Sigmoid colon (tissue), 7 donors: Measurements from ENCODE around the gene ACTA2. TPM values are rescaled to one million over a fixed set of nuclear protein-coding genes. Genes with fewer than 3 reads are reported as not detected.

Experiments
- DNase-seq: peaks from one replicate; pipeline ENCODE4 v3.0.0-alpha.2; 2019
- H3K27ac ChIP-seq, 4 donors: fragments of 200-600 bp; sonication (generic); one replicate each; pipeline ENCODE4 v1.5.1; 2016 to 2019; ENCODE audit warnings: mild to moderate bottlenecking in 1 of 4
- H3K27me3 ChIP-seq, 3 donors: fragments of 200-600 bp; sonication (generic); one replicate each; pipeline ENCODE4 v1.5.1; 2019; ENCODE audit warnings: mild to moderate bottlenecking in 1 of 3
- H3K36me3 ChIP-seq, 4 donors: fragments of 200-600 bp; sonication (generic); one replicate each; pipeline ENCODE4 v1.5.1; 2016 to 2019
- H3K4me1 ChIP-seq, 4 donors: fragments of 200-600 bp; sonication (generic); one replicate each; pipeline ENCODE4 v1.5.1; 2017 to 2019
- H3K4me3 ChIP-seq, 4 donors: fragments of 200-600 bp; sonication (generic); one replicate each; pipeline ENCODE4 v1.5.1; 2017 to 2019; ENCODE audit warnings: mild to moderate bottlenecking in 2 of 4, moderate library complexity in 1 of 4
- H3K9me3 ChIP-seq, 4 donors: fragments of 200-600 bp in 3 of 4; sonication (generic) in 3 of 4; one replicate each; pipeline versions ENCODE4 v1.5.1 to v1.6.1; 2013 to 2019
- CTCF ChIP-seq, 4 experiments: fragments of 450-650 bp in 3 of 4; fragments of 200-600 bp in 1 of 4; IDR thresholded peaks; one replicate each; pipeline ENCODE4 v1.5.1; 2016 to 2019; ENCODE audit warnings: antibody characterized with exemption in 4 of 4, mild to moderate bottlenecking in 3 of 4, moderate library complexity in 2 of 4
- EP300 ChIP-seq, 4 donors: sonication (generic); formaldehyde crosslinking; IDR thresholded peaks; one replicate each; pipeline ENCODE4 v1.6.1; 2017; ENCODE audit warnings: antibody characterized with exemption in 4 of 4
- POLR2A ChIP-seq, 2 donors: fragments of 450-650 bp; IDR thresholded peaks; one replicate each; pipeline ENCODE4 v1.6.1; 2016; ENCODE audit warnings: antibody characterized with exemption in 2 of 2, mild to moderate bottlenecking in 2 of 2, moderate library complexity in 2 of 2
- POLR2AphosphoS5 ChIP-seq, 4 donors: sonication (generic); formaldehyde crosslinking; IDR thresholded peaks; one replicate each; pipeline ENCODE4 v1.6.1; 2017; ENCODE audit warnings: antibody characterized with exemption in 4 of 4
- WGBS, 2 donors: extraction: QIAGEN DNeasy Blood & Tissue Kit; methylation state at CpG; one replicate each; pipeline ENCODE4 v1.1.7; 2013; 5-methylcytosine and 5-hydroxymethylcytosine counted together
- intact Hi-C: fragments of 100-400 bp; cut with DNase I; formaldehyde crosslinking; loops from one replicate; pipeline ENCODE4 v1.15.1; 2023
- polyA plus RNA-seq, 3 donors: library from polyadenylated mRNA; stranded (reverse); fragments of 200-250 nt; gene quantifications; one replicate each; pipeline ENCODE4 v1.2.3, GENCODE V29; 2013
- total RNA-seq, 4 donors: library from RNA; depleted of rRNA; stranded (reverse); fragments of >200 nt; gene quantifications; one replicate each; pipeline ENCODE4 v1.1.0, GENCODE V29; 2016
- donor health status: healthy with polysubstance abuse.
- donor health status: Bipolar disorder and iron deficiency.
- donor health status: healthy.

The ACTA2 gene
- total and polyA plus RNA-seq, 7 donors: 43.7 to 5,444 (median 2,072) TPM

DNA sequence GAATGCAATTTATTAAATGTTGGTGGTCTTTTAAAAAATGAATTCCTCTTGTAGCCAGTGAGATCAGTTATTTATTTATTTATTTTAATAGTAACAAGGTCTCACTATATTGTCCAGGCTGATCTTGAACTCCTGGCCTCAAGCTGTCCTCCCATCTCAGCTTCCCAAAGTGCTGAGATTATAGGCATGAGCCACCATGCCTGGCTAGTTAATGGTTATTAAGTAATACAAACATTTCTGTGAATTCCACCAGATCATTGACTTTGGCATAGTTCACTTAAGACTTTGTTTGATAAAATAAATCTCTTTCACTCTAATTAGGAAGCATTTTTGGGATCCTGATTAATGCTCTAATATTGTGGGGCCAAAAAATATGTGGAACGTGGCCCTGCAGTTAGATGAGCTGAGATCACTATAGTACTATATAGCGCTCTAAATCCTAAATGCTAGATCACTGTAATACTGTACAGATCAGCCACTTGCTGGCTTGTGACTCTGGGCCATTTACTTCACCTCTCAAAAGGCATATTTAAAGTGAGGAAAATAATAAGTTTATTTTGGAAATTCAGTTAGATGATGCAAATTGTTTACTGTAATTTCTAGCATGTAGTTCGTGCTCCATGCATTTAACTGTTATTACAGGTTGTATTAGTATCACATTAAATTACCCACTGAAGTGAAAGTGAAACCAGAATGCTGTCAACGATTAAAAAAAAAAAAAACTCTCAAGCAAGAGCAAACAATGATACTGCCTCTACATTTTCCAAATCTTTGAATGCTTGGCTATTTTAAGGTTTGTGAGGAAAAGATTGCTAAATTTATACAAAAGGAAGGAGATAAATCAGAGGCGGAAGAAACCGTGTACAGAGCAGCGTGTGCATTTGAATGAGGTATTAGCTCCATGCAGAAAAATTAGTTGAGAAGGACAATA is 22.1 kb upstream of the ACTA2 start:
- TF ChIP-seq EP300 (IDR thresholded peaks at IDR 0.05): no peak
- TF ChIP-seq POLR2A (IDR thresholded peaks at IDR 0.05): no peak
- peak in 3 of 4 donors; percentile 3 to 34 (median 14) for TF ChIP-seq POLR2AphosphoS5 (IDR thresholded peaks at IDR 0.05)
- TF ChIP-seq CTCF (IDR thresholded peaks at IDR 0.05): no peak
- 18 to 20% methylated on average over 7 of the region's 7 CpGs for WGBS, 2 donors
- intact Hi-C loops: no loop called here
- no peaks in the 10 kb centered on the region for H3K36me3 ChIP-seq
- peak overlapping the region; percentile 36 to 51 (median 42) for H3K4me3 ChIP-seq
- no peaks in the 10 kb centered on the region for H3K27me3 ChIP-seq
- DNase-seq: no peak
- H3K9me3 ChIP-seq: no peaks in the 10 kb centered on the region
- H3K27ac ChIP-seq: peak overlapping the region; percentile 67 to 85 (median 74)
- peaks cover 0 to 63% (median 53%) of the 10 kb centered on the region in 4 donors for H3K4me1 ChIP-seq

- no peak for DNase-seq
- Histone ChIP-seq H3K36me3 (no peaks in the 10 kb centered on the region), H3K27me3 (no peaks in the 10 kb centered on the region), H3K27ac (peak overlapping the region; percentile 67 to 85 (median 74)), H3K4me1 (peaks cover 0 to 61% (median 48%) of the 10 kb centered on the region in 4 donors), H3K9me3 (no peaks in the 10 kb centered on the region), H3K4me3 (no peak overlapping the region)
- intact Hi-C loops: no loop called here
- no peak for TF ChIP-seq POLR2A (IDR thresholded peaks at IDR 0.05)
- TF ChIP-seq CTCF (IDR thresholded peaks at IDR 0.05): no peak
- TF ChIP-seq EP300 (IDR thresholded peaks at IDR 0.05): peak in 1 of 4 donors; percentile 23
- TF ChIP-seq POLR2AphosphoS5 (IDR thresholded peaks at IDR 0.05): peak in 3 of 4 donors; percentile 26 to 48 (median 30)
- 83 to 88% methylated on average over 3 of the region's 3 CpGs for WGBS, 2 donors
These were observed 21.4 kb upstream of the ACTA2 start for GRCh38 chr10:88974012-88974411.

GRCh38 chr10:88971221-88972061 is 18.9 kb upstream of the ACTA2 start:
- peaks cover 0 to 78% (median 54%) of the 10 kb centered on the region in 4 donors for H3K4me1 ChIP-seq
- TF ChIP-seq POLR2A (IDR thresholded peaks at IDR 0.05): no peak
- TF ChIP-seq POLR2AphosphoS5 (IDR thresholded peaks at IDR 0.05): peak; percentile 64 to 77 (median 70)
- no peaks in the 10 kb centered on the region for H3K9me3 ChIP-seq

DNA sequence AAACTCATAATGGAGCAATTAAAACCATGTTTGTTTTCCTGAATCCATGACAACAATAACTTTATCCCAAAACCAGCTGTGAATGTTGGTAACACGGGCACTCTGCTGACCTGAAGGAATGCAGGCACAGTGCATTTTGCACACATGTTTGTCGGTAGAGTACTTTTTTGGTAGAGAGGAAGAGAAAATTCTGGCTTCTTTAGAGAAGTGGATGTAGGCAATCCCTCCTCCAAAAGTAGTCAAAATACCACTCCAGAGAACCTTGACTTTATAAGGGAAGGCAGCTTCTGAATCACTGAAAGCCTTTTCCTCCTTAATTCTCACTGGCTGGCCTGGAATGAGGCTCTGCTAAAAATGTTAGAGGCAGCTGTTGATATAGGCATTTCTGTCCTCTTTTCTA is 15.8 kb upstream of the ACTA2 start:
- Histone ChIP-seq H3K9me3 (no peaks in the 10 kb centered on the region), H3K4me3 (no peak overlapping the region), H3K36me3 (no peaks in the 10 kb centered on the region), H3K27me3 (no peaks in the 10 kb centered on the region), H3K27ac (peak overlapping the region in 3 of 4 donors; percentile 27 to 63 (median 61)), H3K4me1 (peaks cover 0 to 74% (median 44%) of the 10 kb centered on the region in 4 donors)
- no peak for DNase-seq
- 67 to 71% methylated on average over 2 of the region's 2 CpGs for WGBS, 2 donors
- intact Hi-C loops: no loop called here
- TF ChIP-seq CTCF (IDR thresholded peaks at IDR 0.05) (no peak), POLR2AphosphoS5 (IDR thresholded peaks at IDR 0.05) (no peak), EP300 (IDR thresholded peaks at IDR 0.05) (no peak), POLR2A (IDR thresholded peaks at IDR 0.05) (no peak)

More at GRCh38 chr10:88971221-88972061, 18.9 kb upstream of the ACTA2 start:
- no peaks in the 10 kb centered on the region for H3K36me3 ChIP-seq
- DNase-seq: peak; percentile 83
- peak overlapping the region; percentile 71 to 85 (median 76) for H3K27ac ChIP-seq
- intact Hi-C loops: no loop called here
- peak overlapping the region in 2 of 4 donors; percentile 3 to 9 for H3K4me3 ChIP-seq
- no peaks in the 10 kb centered on the region for H3K27me3 ChIP-seq
- 77 to 85% methylated on average over 5 of the region's 5 CpGs for WGBS, 2 donors
